GM12878 (cell line): ENCODE results near the gene SLAMF8. TPM values are rescaled to one million over a fixed set of nuclear protein-coding genes. Genes with fewer than 3 reads are reported as not detected.

ENCODE experiments used
- ATAC-seq: fragments of 200-7000 bp; cut with Tn5 transposase; 3 replicates; pipeline ENCODE4 v1.9.1; 2020; ENCODE audit warnings: mild to moderate bottlenecking, moderate library complexity
- BruUV-seq: library from RNA; stranded (reverse); fragments of 400-500 nt; replicated peaks from 2 replicates; lab custom pipeline; 2021; lab: Mats Ljungman, UMichigan
- CTCF ChIA-PET: fragments of 300-600 bp; sonication (Branson Sonifier 250); formaldehyde crosslinking; extraction: SDS; loops from one replicate; lab custom pipeline; 2021; ENCODE audit warnings: inconsistent platforms; lab: Yijun Ruan, JAX
- POLR2A ChIA-PET: fragments of 350-600 bp; formaldehyde crosslinking; extraction: SDS; loops from one replicate; lab custom pipeline; 2021; ENCODE audit warnings: inconsistent platforms; lab: Charles Lee
- RAD21 ChIA-PET: fragments of 300-600 bp; sonication (Branson Sonifier 250); formaldehyde crosslinking; loops from one replicate; lab custom pipeline; 2023; ENCODE audit warnings: antibody characterized with exemption; ENCODE audit not compliant: unreplicated experiment; lab: Charles Lee
- SMC1A ChIA-PET: fragments of 300-600 bp; sonication (Branson Sonifier 250); formaldehyde crosslinking; loops from one replicate; lab custom pipeline; 2023; ENCODE audit not compliant: unreplicated experiment, uncharacterized antibody; lab: Charles Lee
- DNase-seq: peaks from one replicate; pipeline ENCODE4 v3.0.0-alpha.2; 2011; ENCODE audit warnings: low read depth, low spot score
- FAIRE-seq: peaks from 3 replicates; lab custom pipeline; 2011; peaks lifted over from hg19 to GRCh38; lab: Jason Lieb, UNC
- H2AFZ ChIP-seq: 2 replicates; pipeline ENCODE4 v1.6.0; 2011; ENCODE audit warnings: low read depth, low read length, control low read depth; ENCODE audit not compliant: control insufficient read depth
- H3K27ac ChIP-seq: 2 replicates; pipeline ENCODE4 v1.5.1; 2011; ENCODE audit warnings: control low read depth; ENCODE audit not compliant: control insufficient read depth, insufficient read depth
- H3K27me3 ChIP-seq, 2 experiments: replicated peaks in 1 of 2; 2 replicates each; pipeline versions ENCODE4 v1.6.0 to v1.6.1; 2011; ENCODE audit warnings: low read length in 1 of 2; ENCODE audit not compliant: control insufficient read depth in 2 of 2, insufficient read depth in 2 of 2
- H3K36me3 ChIP-seq, 2 experiments: 2 replicates each; pipeline ENCODE4 v1.5.1; 2011; ENCODE audit warnings: low read length in 1 of 2; ENCODE audit not compliant: control insufficient read depth in 2 of 2, insufficient read depth in 2 of 2
- H3K4me1 ChIP-seq: 2 replicates; pipeline ENCODE4 v1.6.1; 2011; ENCODE audit warnings: mild to moderate bottlenecking, low read length, moderate library complexity, mixed read lengths; ENCODE audit not compliant: control insufficient read depth, insufficient read depth
- H3K4me2 ChIP-seq: 2 replicates; pipeline ENCODE4 v1.6.0; 2011; ENCODE audit warnings: control low read depth; ENCODE audit not compliant: control insufficient read depth, insufficient read depth
- H3K4me3 ChIP-seq: fragments of 200-600 bp; sonication (generic); 2 replicates; pipeline ENCODE4 v1.5.1; 2016
- H3K79me2 ChIP-seq: 2 replicates; pipeline ENCODE4 v1.6.0; 2011; ENCODE audit warnings: low read length; ENCODE audit not compliant: control insufficient read depth, insufficient read depth
- H3K9ac ChIP-seq: 2 replicates; pipeline ENCODE4 v1.8.0; 2011; ENCODE audit warnings: low read length, control low read depth, mixed read lengths; ENCODE audit not compliant: control insufficient read depth, insufficient read depth
- H3K9me3 ChIP-seq: replicated peaks from 3 replicates; pipeline ENCODE4 v1.5.1; 2011; ENCODE audit warnings: mild to moderate bottlenecking, low read length; ENCODE audit not compliant: control insufficient read depth, insufficient read depth
- H4K20me1 ChIP-seq: 2 replicates; pipeline ENCODE4 v1.6.0; 2011; ENCODE audit not compliant: control insufficient read depth, insufficient read depth
- ATF7 ChIP-seq: fragments of 450-650 bp; IDR thresholded peaks from 2 replicates; pipeline ENCODE4 v1.6.1; 2016; ENCODE audit warnings: low read depth, mild to moderate bottlenecking
- NR2C1 ChIP-seq: fragments of 450-650 bp; IDR thresholded peaks from 2 replicates; pipeline ENCODE4 v1.6.1; 2017; ENCODE audit warnings: antibody characterized with exemption, mild to moderate bottlenecking, moderate library complexity
- NR2F1 ChIP-seq: fragments of 450-650 bp; conservative IDR thresholded peaks from 2 replicates; pipeline ENCODE4 v1.6.1; 2017; ENCODE audit warnings: mild to moderate bottlenecking
- SMAD5 ChIP-seq: IDR thresholded peaks from 2 replicates; pipeline ENCODE4 v1.6.1; 2016; ENCODE audit warnings: antibody characterized with exemption, low read depth
- YY1 ChIP-seq: IDR thresholded peaks from 2 replicates; pipeline ENCODE4 v1.6.1; 2011; ENCODE audit warnings: low read depth, mild to moderate bottlenecking, low read length
- ZNF217 ChIP-seq: fragments of 450-650 bp; IDR thresholded peaks from 2 replicates; pipeline ENCODE4 v1.6.1; 2017; ENCODE audit warnings: antibody characterized with exemption, mild to moderate bottlenecking
- WGBS: methylation state at CpG from one replicate; pipeline ENCODE4 v1.1.6; 2016; ENCODE audit warnings: low lambda C conversion rate; ENCODE audit not compliant: insufficient replicate concordance, insufficient coverage; ENCODE audit errors: missing lambda C conversion rate; 5-methylcytosine and 5-hydroxymethylcytosine counted together
- in situ Hi-C: fragments of 300-500 bp; cut with MboI; formaldehyde crosslinking; loops from 9 replicates; pipeline ENCODE4 v1.14.3; 2018; ENCODE audit warnings: mixed read lengths
- intact Hi-C: fragments of 100-400 bp; cut with micrococcal nuclease; formaldehyde crosslinking; loops from one replicate; pipeline ENCODE4 v1.14.2; 2022; ENCODE audit not compliant: unreplicated experiment
- polyA plus RNA-seq, 11 experiments: library from polyadenylated mRNA; depleted of rRNA in 4 of 11; unstranded in 6 of 11; stranded (reverse) in 5 of 11; fragments of >200 nt; fragmentation: Nextera tagmentation in 4 of 11; fragmentation: Illumina TruSeq in 1 of 11; extraction: Ambion mirVana in 4 of 11; extraction: Trizol in 1 of 11; gene quantifications; 1 replicate in 1 of 11; 2 replicates in 10 of 11; pipeline versions ENCODE4 v1.2.1 to v1.2.3, GENCODE V29; 2011 to 2016; ENCODE audit warnings: inconsistent platforms in 2 of 11, missing spikeins in 2 of 11, low read depth in 1 of 11
- total RNA-seq, 4 experiments: library from RNA; depleted of rRNA in 3 of 4; stranded (reverse); fragments of >200 nt in 3 of 4; fragmentation: Illumina TruSeq in 1 of 4; extraction: Trizol in 1 of 4; gene quantifications; 2 replicates each; pipeline versions ENCODE4 v1.2.1 to v1.2.3, GENCODE V29; 2013 to 2021
- TF ChIP-seq, protein P1 (sequence below): fragments of 450-650 bp; IDR thresholded peaks from 2 replicates; pipeline ENCODE4 v1.6.1; 2017; ENCODE audit warnings: mild to moderate bottlenecking, moderate library complexity
- TF ChIP-seq, protein P2 (sequence below): IDR thresholded peaks from 2 replicates; pipeline ENCODE4 v1.6.1; 2011; ENCODE audit warnings: mild to moderate bottlenecking, low read depth, low read length, moderate library complexity; ENCODE audit not compliant: insufficient replicate concordance
- TF ChIP-seq, protein P3 (sequence below): IDR thresholded peaks from 2 replicates; pipeline ENCODE4 v1.6.1; 2011; ENCODE audit warnings: borderline replicate concordance, low read depth, mild to moderate bottlenecking, moderate library complexity, mixed read lengths, low read length; ENCODE audit not compliant: insufficient read depth; ENCODE audit errors: extremely low read length
- TF ChIP-seq, protein P4 (sequence below): IDR thresholded peaks from 2 replicates; pipeline ENCODE4 v1.6.1; 2011; ENCODE audit warnings: low read depth, low read length, improper control_type of control experiment, borderline replicate concordance

The SLAMF8 gene
- total and polyA plus RNA-seq, 10 of the 15 experiments (the other 5 are each of a cell fraction or from before 2014, with no cell fraction given) = 0.04 to 0.69 (median 0.10) TPM; not detected in 3

DNA sequence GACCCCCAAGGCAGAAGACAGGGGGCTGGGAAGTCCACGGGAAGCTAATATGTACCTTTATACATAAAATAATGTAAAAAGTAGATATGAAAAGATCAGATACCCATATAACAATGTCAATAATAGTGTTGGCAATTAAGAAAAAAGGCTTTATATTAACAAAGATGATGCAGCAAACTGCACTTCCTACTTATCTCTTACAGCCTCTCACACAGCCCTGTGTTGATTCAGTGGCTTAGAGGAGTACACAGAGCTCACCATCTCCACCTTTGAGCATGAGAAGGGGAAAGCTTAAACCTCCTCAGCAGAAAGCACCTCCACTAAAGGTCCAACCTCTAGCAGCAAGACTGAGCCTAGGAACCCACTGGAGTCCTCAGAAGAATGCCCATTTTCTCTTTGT, 42.9 kb downstream of the SLAMF8 start:
- ChIA-PET SMC1A (no interaction called here), CTCF (interaction anchor here (1.5 kb wide), 1 partner anchor 23 kb away, joined by 4 read pairs; no protein-coding TSS in a partner anchor), RAD21 (no interaction called here), POLR2A (no interaction called here)
- H3K79me2 ChIP-seq = no peaks in the 10 kb centered on the region
- in situ Hi-C loops (no loop called here), intact Hi-C loops (no loop called here)
- no peaks in the 10 kb centered on the region; a peak in 2 of 4 replicates for H3K27me3 ChIP-seq
- no peak for DNase-seq
- no peak for ATAC-seq
- no peak for FAIRE-seq
- H3K36me3 ChIP-seq = no peaks in the 10 kb centered on the region
- H2AFZ ChIP-seq = no peak overlapping the region
- no peaks in the 10 kb centered on the region for H3K4me1 ChIP-seq
- no peak overlapping the region for H3K9ac ChIP-seq
- no peak overlapping the region for H3K4me3 ChIP-seq
- 0% methylated on average over 1 of the region's 1 CpG for WGBS
- no peaks in the 10 kb centered on the region for H3K9me3 ChIP-seq
- TF ChIP-seq ATF7 = no peak
- BruUV-seq = no TSS peak
- no peaks in the 10 kb centered on the region for H4K20me1 ChIP-seq
- no peak overlapping the region for H3K27ac ChIP-seq
- no peak overlapping the region for H3K4me2 ChIP-seq

DNA sequence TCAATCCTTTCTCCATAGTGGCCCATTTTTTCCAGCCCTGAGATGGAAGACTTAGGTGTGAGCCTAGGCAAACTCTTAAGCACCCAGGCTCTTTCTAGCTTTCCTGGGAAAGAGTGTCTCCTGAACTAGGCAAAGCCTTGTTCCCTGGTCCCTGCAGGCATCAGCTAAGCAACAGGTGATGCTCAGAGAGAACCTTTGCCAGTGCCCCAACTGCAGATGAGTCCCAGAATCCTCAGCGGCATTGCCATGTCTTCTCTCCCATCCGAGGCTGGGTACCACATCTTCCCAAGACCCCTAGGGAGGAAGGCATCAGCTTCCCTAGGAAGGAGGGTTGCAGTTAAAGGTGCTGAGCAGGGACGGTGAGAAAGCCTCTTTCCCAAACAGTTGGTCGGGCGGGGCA, 44.0 kb downstream of the SLAMF8 start:
- intact Hi-C loops (no loop called here), in situ Hi-C loops (no loop called here)
- no peak for FAIRE-seq
- no peak for ATAC-seq
- SMC1A ChIA-PET = interaction anchor here (0.6 to 1.4 kb wide), 2 partner anchors 19 to 278 kb away, joined by 3 read pairs; no protein-coding TSS in a partner anchor
- WGBS = 55% methylated on average over 5 of the region's 5 CpGs
- Histone ChIP-seq H3K4me1 (no peaks in the 10 kb centered on the region), H3K9ac (no peak overlapping the region), H3K27ac (no peak overlapping the region), H3K4me3 (no peak overlapping the region), H4K20me1 (no peaks in the 10 kb centered on the region), H3K36me3 (no peaks in the 10 kb centered on the region), H3K4me2 (no peak overlapping the region), H3K79me2 (no peaks in the 10 kb centered on the region), H3K27me3 (no peaks in the 10 kb centered on the region; a peak in 2 of 4 replicates), H3K9me3 (no peaks in the 10 kb centered on the region), H2AFZ (no peak overlapping the region)
- no peak for DNase-seq
- CTCF ChIA-PET = interaction anchor here (1.6 kb wide), 1 partner anchor 71 kb away, joined by 4 read pairs; no protein-coding TSS in a partner anchor
- RAD21 ChIA-PET = no interaction called here
- POLR2A ChIA-PET = no interaction called here
- no TSS peak for BruUV-seq
- TF ChIP-seq, protein P1, sequence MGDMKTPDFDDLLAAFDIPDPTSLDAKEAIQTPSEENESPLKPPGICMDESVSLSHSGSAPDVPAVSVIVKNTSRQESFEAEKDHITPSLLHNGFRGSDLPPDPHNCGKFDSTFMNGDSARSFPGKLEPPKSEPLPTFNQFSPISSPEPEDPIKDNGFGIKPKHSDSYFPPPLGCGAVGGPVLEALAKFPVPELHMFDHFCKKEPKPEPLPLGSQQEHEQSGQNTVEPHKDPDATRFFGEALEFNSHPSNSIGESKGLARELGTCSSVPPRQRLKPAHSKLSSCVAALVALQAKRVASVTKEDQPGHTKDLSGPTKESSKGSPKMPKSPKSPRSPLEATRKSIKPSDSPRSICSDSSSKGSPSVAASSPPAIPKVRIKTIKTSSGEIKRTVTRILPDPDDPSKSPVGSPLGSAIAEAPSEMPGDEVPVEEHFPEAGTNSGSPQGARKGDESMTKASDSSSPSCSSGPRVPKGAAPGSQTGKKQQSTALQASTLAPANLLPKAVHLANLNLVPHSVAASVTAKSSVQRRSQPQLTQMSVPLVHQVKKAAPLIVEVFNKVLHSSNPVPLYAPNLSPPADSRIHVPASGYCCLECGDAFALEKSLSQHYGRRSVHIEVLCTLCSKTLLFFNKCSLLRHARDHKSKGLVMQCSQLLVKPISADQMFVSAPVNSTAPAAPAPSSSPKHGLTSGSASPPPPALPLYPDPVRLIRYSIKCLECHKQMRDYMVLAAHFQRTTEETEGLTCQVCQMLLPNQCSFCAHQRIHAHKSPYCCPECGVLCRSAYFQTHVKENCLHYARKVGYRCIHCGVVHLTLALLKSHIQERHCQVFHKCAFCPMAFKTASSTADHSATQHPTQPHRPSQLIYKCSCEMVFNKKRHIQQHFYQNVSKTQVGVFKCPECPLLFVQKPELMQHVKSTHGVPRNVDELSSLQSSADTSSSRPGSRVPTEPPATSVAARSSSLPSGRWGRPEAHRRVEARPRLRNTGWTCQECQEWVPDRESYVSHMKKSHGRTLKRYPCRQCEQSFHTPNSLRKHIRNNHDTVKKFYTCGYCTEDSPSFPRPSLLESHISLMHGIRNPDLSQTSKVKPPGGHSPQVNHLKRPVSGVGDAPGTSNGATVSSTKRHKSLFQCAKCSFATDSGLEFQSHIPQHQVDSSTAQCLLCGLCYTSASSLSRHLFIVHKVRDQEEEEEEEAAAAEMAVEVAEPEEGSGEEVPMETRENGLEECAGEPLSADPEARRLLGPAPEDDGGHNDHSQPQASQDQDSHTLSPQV = no peak
- TF ChIP-seq, protein P2, sequence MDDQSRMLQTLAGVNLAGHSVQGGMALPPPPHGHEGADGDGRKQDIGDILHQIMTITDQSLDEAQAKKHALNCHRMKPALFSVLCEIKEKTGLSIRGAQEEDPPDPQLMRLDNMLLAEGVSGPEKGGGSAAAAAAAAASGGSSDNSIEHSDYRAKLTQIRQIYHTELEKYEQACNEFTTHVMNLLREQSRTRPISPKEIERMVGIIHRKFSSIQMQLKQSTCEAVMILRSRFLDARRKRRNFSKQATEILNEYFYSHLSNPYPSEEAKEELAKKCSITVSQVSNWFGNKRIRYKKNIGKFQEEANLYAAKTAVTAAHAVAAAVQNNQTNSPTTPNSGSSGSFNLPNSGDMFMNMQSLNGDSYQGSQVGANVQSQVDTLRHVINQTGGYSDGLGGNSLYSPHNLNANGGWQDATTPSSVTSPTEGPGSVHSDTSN = no peak
- TF ChIP-seq, protein P3, sequence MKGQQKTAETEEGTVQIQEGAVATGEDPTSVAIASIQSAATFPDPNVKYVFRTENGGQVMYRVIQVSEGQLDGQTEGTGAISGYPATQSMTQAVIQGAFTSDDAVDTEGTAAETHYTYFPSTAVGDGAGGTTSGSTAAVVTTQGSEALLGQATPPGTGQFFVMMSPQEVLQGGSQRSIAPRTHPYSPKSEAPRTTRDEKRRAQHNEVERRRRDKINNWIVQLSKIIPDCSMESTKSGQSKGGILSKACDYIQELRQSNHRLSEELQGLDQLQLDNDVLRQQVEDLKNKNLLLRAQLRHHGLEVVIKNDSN = no peak
- TF ChIP-seq ZNF217 = no peak
- TF ChIP-seq NR2C1 = no peak
- no peak for TF ChIP-seq YY1
- no peak for TF ChIP-seq SMAD5
- TF ChIP-seq NR2F1 = no peak
- TF ChIP-seq, protein P4, sequence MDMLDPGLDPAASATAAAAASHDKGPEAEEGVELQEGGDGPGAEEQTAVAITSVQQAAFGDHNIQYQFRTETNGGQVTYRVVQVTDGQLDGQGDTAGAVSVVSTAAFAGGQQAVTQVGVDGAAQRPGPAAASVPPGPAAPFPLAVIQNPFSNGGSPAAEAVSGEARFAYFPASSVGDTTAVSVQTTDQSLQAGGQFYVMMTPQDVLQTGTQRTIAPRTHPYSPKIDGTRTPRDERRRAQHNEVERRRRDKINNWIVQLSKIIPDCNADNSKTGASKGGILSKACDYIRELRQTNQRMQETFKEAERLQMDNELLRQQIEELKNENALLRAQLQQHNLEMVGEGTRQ = no peak
